ENCODE data around the gene PIN4. TPM values are rescaled to one million over a fixed set of nuclear protein-coding genes. Genes with fewer than 3 reads are reported as not detected.

Gene PIN4
- total RNA-seq, result 23.3 and 28.4 TPM in 2 replicates

GRCh38 chrX:72181178-72182125, at the start of gene PIN4:
TSS of gene PIN4 (plus strand) at chrX:72181757. CDS start at chrX:72181786, 29 bp downstream.

GRCh38 chrX:72238721-72239475, 57.3 kb downstream of the PIN4 start, which contains the start of gene ERCC6L:
TSS of gene ERCC6L (minus strand) at chrX:72239027. CDS start at chrX:72238911, 116 bp downstream.

Other genes starting within 250 kb of the PIN4 start
- gene RTL5, start 49.8 kb upstream of the PIN4 start, total RNA-seq, result 3.7 and 5.6 TPM in 2 replicates
- gene ERCC6L, start 57.3 kb downstream of the PIN4 start, total RNA-seq, result 2.2 and 3.8 TPM in 2 replicates
- 673 and 722 TPM in 2 replicates for gene RPS4X, start 95.5 kb downstream of the PIN4 start, total RNA-seq
- gene CITED1, start 124.2 kb downstream of the PIN4 start, total RNA-seq, result 0.13 TPM in 1 of 2 replicates, not detected in the other